K562 (cell line): ENCODE measurements around the gene PID1. TPM values are rescaled to one million over a fixed set of nuclear protein-coding genes. Genes with fewer than 3 reads are reported as not detected.
"Not testable (repeated sequence)": the region's sequence is repeated elsewhere in the genome, so short reads cannot be mapped to it uniquely, and the experiment has no call there.

Experiments used
- ATAC-seq: fragments of 200-7000 bp; cut with Tn5 transposase; 3 replicates; pipeline ENCODE4 v1.9.1; 2020; ENCODE audit warnings: moderate library complexity
- BruUV-seq: library from RNA; stranded (reverse); fragments of 400-500 nt; replicated peaks from 2 replicates; lab custom pipeline; 2021; lab: Mats Ljungman, UMichigan
- CTCF ChIA-PET: fragments of 300-600 bp; formaldehyde crosslinking; extraction: SDS; loops from one replicate; lab custom pipeline; 2021; ENCODE audit warnings: low intra/inter-chr PET ratio; lab: Yijun Ruan, JAX
- POLR2A ChIA-PET: fragments of 300-600, 350-650 bp; sonication (Branson Sonifier 250); formaldehyde crosslinking; extraction: SDS; loops from one replicate; lab custom pipeline; 2021; ENCODE audit warnings: antibody characterized with exemption, inconsistent platforms; lab: Yijun Ruan, JAX
- DNase-seq, 4 experiments: peaks; one replicate each; pipeline versions ENCODE4 v3.0.0 to v3.0.0-alpha.2; 2011 to 2018; ENCODE audit warnings: low spot score in 3 of 4, mixed read lengths in 3 of 4; ENCODE audit errors: extremely low read depth in 1 of 4
- FAIRE-seq: peaks from 2 replicates; lab custom pipeline; 2011; peaks lifted over from hg19 to GRCh38; lab: Jason Lieb, UNC
- H2AFZ ChIP-seq: 2 replicates; pipeline ENCODE4 v1.6.0; 2011; ENCODE audit warnings: low read depth, low read length, control low read depth, inconsistent platforms
- H3K27ac ChIP-seq: fragments of 200-600 bp; 3 replicates; pipeline ENCODE4 v1.8.0; 2011; ENCODE audit warnings: low read depth, mild to moderate bottlenecking, control low read depth, inconsistent platforms, low read length, moderate library complexity, mixed read lengths; ENCODE audit errors: extremely low read depth
- H3K27me3 ChIP-seq, 2 experiments: fragments of 300-600 bp in 1 of 2; 2 replicates in 1 of 2; 3 replicates in 1 of 2; pipeline versions ENCODE4 v1.6.0 to v1.8.0; 2011; ENCODE audit warnings: inconsistent platforms in 2 of 2, low read length in 2 of 2, mild to moderate bottlenecking in 1 of 2, mixed read lengths in 1 of 2, moderate library complexity in 1 of 2; ENCODE audit not compliant: control insufficient read depth in 2 of 2, insufficient read depth in 2 of 2
- H3K36me3 ChIP-seq: fragments of 300-600 bp; 3 replicates; pipeline ENCODE4 v1.8.0; 2011; ENCODE audit warnings: mild to moderate bottlenecking, low read length, inconsistent platforms; ENCODE audit not compliant: control insufficient read depth, insufficient read depth
- H3K4me1 ChIP-seq, 2 experiments: fragments of 200-600 bp in 1 of 2; replicated peaks in 1 of 2; 2 replicates in 1 of 2; 3 replicates in 1 of 2; pipeline versions ENCODE4 v1.5.1 to v1.8.0; 2011; ENCODE audit warnings: inconsistent platforms in 2 of 2, low read length in 2 of 2, mild to moderate bottlenecking in 1 of 2, mixed read lengths in 1 of 2, moderate library complexity in 1 of 2; ENCODE audit not compliant: control insufficient read depth in 2 of 2, insufficient read depth in 2 of 2
- H3K4me2 ChIP-seq: 2 replicates; pipeline ENCODE4 v1.6.1; 2011; ENCODE audit warnings: low read length, control low read depth, inconsistent platforms, mixed read lengths; ENCODE audit not compliant: insufficient read depth
- H3K4me3 ChIP-seq: fragments of 200-600 bp; sonication (generic), shearing (Covaris generic); 2 replicates; pipeline ENCODE4 v1.5.1; 2016; ENCODE audit warnings: control low read depth, inconsistent platforms
- H3K79me2 ChIP-seq: fragments of 200-600 bp; 3 replicates; pipeline ENCODE4 v1.8.0; 2011; ENCODE audit warnings: low read length, inconsistent platforms; ENCODE audit not compliant: control insufficient read depth, insufficient read depth
- H3K9ac ChIP-seq, 2 experiments: 2 replicates each; pipeline versions ENCODE4 v1.6.0 to v1.6.1; 2011; ENCODE audit warnings: low read depth in 2 of 2, low read length in 2 of 2, control low read depth in 1 of 2, inconsistent platforms in 1 of 2, mild to moderate bottlenecking in 1 of 2, mixed read lengths in 1 of 2; ENCODE audit not compliant: insufficient read depth in 1 of 2
- H3K9me1 ChIP-seq: one replicate; pipeline ENCODE4 v1.6.0; 2011; ENCODE audit warnings: inconsistent platforms, mild to moderate bottlenecking, low read length, moderate library complexity; ENCODE audit not compliant: control insufficient read depth, insufficient read depth
- H3K9me3 ChIP-seq: replicated peaks from 2 replicates; pipeline ENCODE4 v1.5.1; 2011; ENCODE audit warnings: low read depth, low read length, inconsistent platforms; ENCODE audit not compliant: control insufficient read depth, insufficient read depth
- H4K20me1 ChIP-seq: replicated peaks from 2 replicates; pipeline ENCODE4 v1.6.1; 2011; ENCODE audit warnings: low read length, inconsistent platforms, mixed read lengths; ENCODE audit not compliant: control insufficient read depth, insufficient read depth
- FOXJ3 ChIP-seq: sonication (generic); formaldehyde crosslinking; IDR thresholded peaks from 2 replicates; pipeline ENCODE4 v1.4.0; 2020; ENCODE audit warnings: mild to moderate bottlenecking, missing genetic modification reagents
- GABPB1 ChIP-seq: sonication (generic); formaldehyde crosslinking; IDR thresholded peaks from 2 replicates; pipeline ENCODE4 v1.8.0; 2022; ENCODE audit warnings: mild to moderate bottlenecking, missing genetic modification reagents
- NFXL1 ChIP-seq: fragments of 450-650 bp; formaldehyde crosslinking; IDR thresholded peaks from 2 replicates; pipeline ENCODE4 v1.4.0; 2021; ENCODE audit warnings: mild to moderate bottlenecking
- POLR3G ChIP-seq: IDR thresholded peaks from 2 replicates; pipeline ENCODE4 v1.6.1; 2011; ENCODE audit not compliant: insufficient read length, insufficient replicate concordance; ENCODE audit errors: extremely low read depth
- RUNX1 ChIP-seq: sonication (generic); IDR thresholded peaks from 2 replicates; pipeline ENCODE4 v1.6.1; 2016; ENCODE audit warnings: antibody characterized with exemption, low read depth
- TFE3 ChIP-seq: fragments of 450-650 bp; formaldehyde crosslinking; IDR thresholded peaks from 2 replicates; pipeline ENCODE4 v1.4.0; 2020; ENCODE audit warnings: mild to moderate bottlenecking, mixed read lengths
- ZNF75A ChIP-seq: fragments of 450-650 bp; formaldehyde crosslinking; IDR thresholded peaks from 2 replicates; pipeline ENCODE4 v1.4.0; 2020; ENCODE audit warnings: mild to moderate bottlenecking
- WGBS: fragments of 100-300 bp; shearing (Covaris generic); methylation state at CpG from one replicate; pipeline ENCODE4 v1.1.6; 2016; ENCODE audit warnings: low coverage, mixed read lengths; ENCODE audit not compliant: insufficient coverage; ENCODE audit errors: missing lambda C conversion rate; 5-methylcytosine and 5-hydroxymethylcytosine counted together
- in situ Hi-C: fragments of 300-500 bp; cut with MboI; formaldehyde crosslinking; loops from 4 replicates; pipeline ENCODE4 v1.15.0; 2018; ENCODE audit warnings: inconsistent platforms, mixed read lengths
- intact Hi-C: fragments of 100-400 bp; cut with micrococcal nuclease; formaldehyde crosslinking; loops from 2 replicates; pipeline ENCODE4 v1.14.2; 2022
- polyA plus RNA-seq, 8 experiments: library from polyadenylated mRNA; depleted of rRNA in 4 of 8; stranded (reverse) in 5 of 8; unstranded in 3 of 8; fragments of >200 nt; fragmentation: Nextera tagmentation in 2 of 8; fragmentation: Illumina TruSeq in 1 of 8; extraction: Ambion mirVana in 2 of 8; extraction: Trizol in 1 of 8; gene quantifications; 2 replicates each; pipeline versions ENCODE4 v1.2.1 to v1.2.3, GENCODE V29; 2011 to 2014; ENCODE audit warnings: inconsistent platforms in 1 of 8, missing spikeins in 1 of 8
- total RNA-seq, 7 experiments: library from RNA; depleted of rRNA in 6 of 7; stranded (reverse); fragments of >200 nt in 6 of 7; fragmentation: Illumina TruSeq in 2 of 7; extraction: Trizol in 2 of 7; gene quantifications; 2 replicates each; pipeline versions ENCODE4 v1.2.1 to v1.2.3, GENCODE V29; 2011 to 2021; ENCODE audit warnings: low replicate concordance in 1 of 7
- TF ChIP-seq, protein P1 (sequence below): fragments of 250-450 bp; sonication (Bioruptor Pico); IDR thresholded peaks from 2 replicates; pipeline ENCODE4 v1.4.0; 2020; ENCODE audit warnings: mild to moderate bottlenecking, moderate library complexity, borderline replicate concordance

PID1 gene
- total and polyA plus RNA-seq, 9 of the 15 experiments (the other 6 are each of a cell fraction or from before 2014, with no cell fraction given), result not detected

GRCh38 chr2:229080172-229080571 lies 190.9 kb downstream of the PID1 start:
- 0% methylated on average over 1 of the region's 1 CpG for WGBS
- intact Hi-C loops, result no loop called here
- Histone ChIP-seq H3K9me1 (no peaks in the 10 kb centered on the region), H3K4me3 (no peak overlapping the region), H3K4me1 (no peaks in the 10 kb centered on the region), H3K79me2 (no peaks in the 10 kb centered on the region), H3K27me3 (no peaks in the 10 kb centered on the region), H2AFZ (no peak overlapping the region), H3K4me2 (no peak overlapping the region), H3K9me3 (no peaks in the 10 kb centered on the region), H4K20me1 (no peaks in the 10 kb centered on the region), H3K27ac (no peak overlapping the region), H3K36me3 (no peaks in the 10 kb centered on the region), H3K9ac (no peak overlapping the region)
- ChIA-PET CTCF (no interaction called here), POLR2A (no interaction called here)
- no TSS peak for BruUV-seq
- no peak for ATAC-seq
- no peak for FAIRE-seq
- TF ChIP-seq RUNX1 (no peak), NFXL1 (CRISPR knock-in tag) (no peak), POLR3G (no peak), TFE3 (no peak), FOXJ3 (no peak), ZNF75A (no peak), GABPB1 (CRISPR knock-in tag) (no peak)
- TF ChIP-seq, protein P1, sequence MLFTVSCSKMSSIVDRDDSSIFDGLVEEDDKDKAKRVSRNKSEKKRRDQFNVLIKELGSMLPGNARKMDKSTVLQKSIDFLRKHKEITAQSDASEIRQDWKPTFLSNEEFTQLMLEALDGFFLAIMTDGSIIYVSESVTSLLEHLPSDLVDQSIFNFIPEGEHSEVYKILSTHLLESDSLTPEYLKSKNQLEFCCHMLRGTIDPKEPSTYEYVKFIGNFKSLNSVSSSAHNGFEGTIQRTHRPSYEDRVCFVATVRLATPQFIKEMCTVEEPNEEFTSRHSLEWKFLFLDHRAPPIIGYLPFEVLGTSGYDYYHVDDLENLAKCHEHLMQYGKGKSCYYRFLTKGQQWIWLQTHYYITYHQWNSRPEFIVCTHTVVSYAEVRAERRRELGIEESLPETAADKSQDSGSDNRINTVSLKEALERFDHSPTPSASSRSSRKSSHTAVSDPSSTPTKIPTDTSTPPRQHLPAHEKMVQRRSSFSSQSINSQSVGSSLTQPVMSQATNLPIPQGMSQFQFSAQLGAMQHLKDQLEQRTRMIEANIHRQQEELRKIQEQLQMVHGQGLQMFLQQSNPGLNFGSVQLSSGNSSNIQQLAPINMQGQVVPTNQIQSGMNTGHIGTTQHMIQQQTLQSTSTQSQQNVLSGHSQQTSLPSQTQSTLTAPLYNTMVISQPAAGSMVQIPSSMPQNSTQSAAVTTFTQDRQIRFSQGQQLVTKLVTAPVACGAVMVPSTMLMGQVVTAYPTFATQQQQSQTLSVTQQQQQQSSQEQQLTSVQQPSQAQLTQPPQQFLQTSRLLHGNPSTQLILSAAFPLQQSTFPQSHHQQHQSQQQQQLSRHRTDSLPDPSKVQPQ (CRISPR knock-in tag), result no peak
- in situ Hi-C loops, result no loop called here
- no peak for DNase-seq

GRCh38 chr2:229076886-229077285 lies 194.2 kb downstream of the PID1 start:
- H3K4me3 ChIP-seq, FAIRE-seq, H2AFZ ChIP-seq, CTCF ChIA-PET, H4K20me1 ChIP-seq, H3K27me3 ChIP-seq, H3K27ac ChIP-seq, H3K9me1 ChIP-seq, intact Hi-C loops, H3K36me3 ChIP-seq, POLR2A ChIA-PET, BruUV-seq, ATAC-seq, in situ Hi-C loops, H3K79me2 ChIP-seq, H3K4me1 ChIP-seq, H3K4me2 ChIP-seq, H3K9ac ChIP-seq, H3K9me3 ChIP-seq, DNase-seq: not testable (repeated sequence)
- 4% methylated on average over 2 of the region's 2 CpGs for WGBS
